GM18951 (cell line): ENCODE data around the gene ALPK3.

Experiments used
- POLR2A ChIP-seq: IDR thresholded peaks from 4 replicates; pipeline ENCODE4 v1.6.1; 2011; ENCODE audit warnings: mild to moderate bottlenecking; ENCODE audit not compliant: insufficient read length, insufficient read depth; ENCODE audit errors: extremely low read depth
- in situ Hi-C: fragments of 300-500 bp; cut with MboI; formaldehyde crosslinking; loops from one replicate; pipeline ENCODE4 v1.12.0; 2022; ENCODE audit warnings: low sequenced_read_pairs, mixed read lengths, inconsistent platforms; ENCODE audit not compliant: unreplicated experiment

ALPK3 gene

GRCh38 chr15:84807228-84807627 lies 9.9 kb upstream of the ALPK3 start:
- no peak for TF ChIP-seq POLR2A
- in situ Hi-C loops: no loop called here

DNA sequence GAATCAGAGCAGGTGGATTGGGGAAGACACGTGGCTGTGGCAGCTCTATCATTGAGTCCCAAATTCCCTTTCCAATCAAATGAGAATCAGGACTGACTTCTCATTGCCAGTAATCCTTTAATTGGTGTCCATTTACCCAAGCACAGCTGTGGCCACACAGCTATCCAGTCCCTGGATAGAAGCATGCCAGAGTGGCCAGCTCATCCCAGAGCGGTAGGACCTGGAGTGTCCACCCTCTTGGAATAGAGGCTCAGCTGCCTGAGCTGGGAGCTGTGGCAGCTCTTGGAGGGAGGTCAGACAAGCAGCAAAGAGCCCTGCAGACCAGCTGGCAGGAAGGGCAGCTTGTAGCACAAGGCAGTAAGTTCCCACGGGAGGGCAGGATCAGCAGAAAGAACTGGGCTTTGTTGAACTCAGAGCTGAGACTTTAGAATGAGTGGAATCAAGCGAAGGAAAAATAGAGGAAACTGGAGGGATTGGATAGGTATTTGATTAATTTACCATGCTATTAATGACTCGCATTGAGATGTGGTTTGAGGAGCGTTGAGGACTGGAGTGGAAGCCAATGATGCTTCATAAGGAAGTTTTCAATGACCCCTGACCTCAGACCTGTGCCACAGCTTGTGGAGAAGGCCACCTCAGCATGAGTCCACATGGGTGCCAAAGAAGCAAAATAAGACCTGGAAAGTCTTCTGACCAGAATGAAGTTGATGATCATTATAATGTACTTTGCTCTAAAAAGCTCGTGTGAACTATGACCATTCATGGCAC lies 6.9 kb upstream of the ALPK3 start:
- in situ Hi-C loops: no loop called here
- no peak for TF ChIP-seq POLR2A

- in situ Hi-C loops: no loop called here
- no peak for TF ChIP-seq POLR2A
Observed at GRCh38 chr15:84811151-84811550, 6.0 kb upstream of the ALPK3 start.

DNA sequence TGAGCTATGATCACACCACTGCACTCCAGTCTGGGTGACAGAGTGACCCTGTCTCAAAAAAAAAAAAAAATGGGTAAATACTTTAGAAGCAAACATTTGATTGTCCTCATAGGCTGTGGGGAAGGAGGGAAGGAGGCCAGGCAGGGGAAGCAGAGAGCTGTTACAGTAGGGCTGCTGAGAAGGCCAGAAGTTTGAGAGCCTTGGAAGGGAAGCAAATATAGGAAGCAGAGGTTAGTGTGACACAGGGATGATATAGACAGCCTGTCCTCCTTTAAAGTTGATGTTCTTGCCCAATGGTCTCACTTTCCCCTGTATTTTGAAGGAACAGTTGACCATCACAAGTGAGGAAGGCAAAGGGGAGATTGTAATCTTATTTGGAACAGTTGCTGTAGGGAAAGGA lies 5.3 kb upstream of the ALPK3 start:
- no peak for TF ChIP-seq POLR2A
- in situ Hi-C loops: no loop called here

- no peak for TF ChIP-seq POLR2A
- in situ Hi-C loops: no loop called here
Observed at GRCh38 chr15:84812842-84813241, 4.3 kb upstream of the ALPK3 start.

GRCh38 chr15:84813435-84813834 lies 3.7 kb upstream of the ALPK3 start:
- TF ChIP-seq POLR2A: no peak
- in situ Hi-C loops: no loop called here

DNA sequence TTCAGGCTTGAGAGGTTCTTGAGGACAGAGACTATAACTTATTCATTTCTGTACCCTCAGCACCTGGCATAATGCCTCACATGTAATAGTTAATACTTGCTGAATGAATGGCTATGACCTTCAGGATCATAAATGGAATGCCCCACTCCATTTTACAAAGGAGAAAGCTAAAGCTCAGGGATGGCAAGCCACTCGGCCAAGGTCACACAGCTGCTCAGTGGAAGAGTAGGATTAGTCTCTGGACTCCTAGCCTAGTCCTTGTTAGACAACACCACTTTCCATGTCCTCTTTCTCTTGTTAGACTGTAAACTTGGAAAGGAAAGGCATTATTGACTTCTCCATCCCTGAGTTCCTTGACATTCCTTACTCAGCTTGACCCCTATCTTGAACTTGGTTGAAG lies 3.2 kb upstream of the ALPK3 start:
- in situ Hi-C loops: no loop called here

DNA sequence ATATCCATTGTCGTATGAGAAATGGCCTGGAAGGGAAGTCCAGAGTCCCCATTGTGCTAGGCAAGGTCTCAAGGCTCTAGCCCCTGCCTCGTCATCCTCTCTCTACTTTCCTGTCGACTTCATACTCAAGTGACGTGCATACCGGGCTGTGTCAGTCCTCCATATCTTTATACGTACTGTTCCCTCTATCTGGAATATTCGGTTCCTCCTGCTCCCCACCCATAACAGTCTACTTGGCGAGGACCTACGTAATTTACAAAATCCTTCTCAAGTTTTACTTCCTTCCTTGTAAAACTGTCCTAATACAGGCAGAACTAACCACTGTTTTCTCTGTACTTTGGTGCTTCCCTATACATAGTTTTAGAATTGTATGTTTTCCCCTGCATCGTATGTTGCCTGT lies 2.2 kb upstream of the ALPK3 start:
- no peak for TF ChIP-seq POLR2A
- in situ Hi-C loops: no loop called here

More for the DNA sequence above, 3.2 kb upstream of the ALPK3 start:
- no peak for TF ChIP-seq POLR2A

- in situ Hi-C loops: no loop called here
- TF ChIP-seq POLR2A: no peak
Observed at GRCh38 chr15:84817466-84818081, 418 bp downstream of the ALPK3 start.

- TF ChIP-seq POLR2A: no peak
- in situ Hi-C loops: no loop called here
Observed at GRCh38 chr15:84818261-84819131, 1.3 kb downstream of the ALPK3 start.

DNA sequence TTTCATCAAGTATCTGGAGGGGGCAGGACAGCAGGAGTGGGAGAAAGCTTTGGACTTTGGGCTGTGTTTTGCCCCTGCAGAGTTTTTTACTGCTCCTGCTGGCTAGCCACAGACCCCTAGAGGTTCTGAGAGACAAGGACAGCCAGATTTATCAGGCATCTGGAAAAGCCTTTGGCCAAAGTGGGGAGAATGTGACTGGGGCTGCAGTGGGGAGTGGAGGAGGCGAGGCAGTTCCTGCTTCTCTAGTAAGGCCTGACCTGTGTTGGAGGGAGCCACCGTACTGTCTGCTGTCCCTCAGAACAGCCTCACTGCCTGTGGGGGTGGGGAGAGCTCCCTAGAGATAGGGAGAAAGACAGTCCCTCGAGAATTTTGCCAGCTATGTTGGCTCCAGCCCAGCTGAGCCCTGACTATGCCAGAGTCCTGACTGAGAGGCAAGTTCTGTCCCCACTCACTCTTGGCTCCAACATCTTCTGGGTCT lies 2.2 kb downstream of the ALPK3 start:
- no peak for TF ChIP-seq POLR2A
- in situ Hi-C loops: no loop called here

GRCh38 chr15:84819791-84820190 lies 2.6 kb downstream of the ALPK3 start:
- TF ChIP-seq POLR2A: no peak
- in situ Hi-C loops: no loop called here

GRCh38 chr15:84821501-84822021 lies 4.4 kb downstream of the ALPK3 start:
- in situ Hi-C loops: no loop called here
- no peak for TF ChIP-seq POLR2A

GRCh38 chr15:84822653-84823281 lies 5.6 kb downstream of the ALPK3 start:
- in situ Hi-C loops: no loop called here
- no peak for TF ChIP-seq POLR2A
